ENCODE results near the gene LY6G6C. TPM values are rescaled to one million over a fixed set of nuclear protein-coding genes. Genes with fewer than 3 reads are reported as not detected.

Gene LY6G6C
- polyA plus RNA-seq, 6 donors from 2014 or later: not detected

DNA sequence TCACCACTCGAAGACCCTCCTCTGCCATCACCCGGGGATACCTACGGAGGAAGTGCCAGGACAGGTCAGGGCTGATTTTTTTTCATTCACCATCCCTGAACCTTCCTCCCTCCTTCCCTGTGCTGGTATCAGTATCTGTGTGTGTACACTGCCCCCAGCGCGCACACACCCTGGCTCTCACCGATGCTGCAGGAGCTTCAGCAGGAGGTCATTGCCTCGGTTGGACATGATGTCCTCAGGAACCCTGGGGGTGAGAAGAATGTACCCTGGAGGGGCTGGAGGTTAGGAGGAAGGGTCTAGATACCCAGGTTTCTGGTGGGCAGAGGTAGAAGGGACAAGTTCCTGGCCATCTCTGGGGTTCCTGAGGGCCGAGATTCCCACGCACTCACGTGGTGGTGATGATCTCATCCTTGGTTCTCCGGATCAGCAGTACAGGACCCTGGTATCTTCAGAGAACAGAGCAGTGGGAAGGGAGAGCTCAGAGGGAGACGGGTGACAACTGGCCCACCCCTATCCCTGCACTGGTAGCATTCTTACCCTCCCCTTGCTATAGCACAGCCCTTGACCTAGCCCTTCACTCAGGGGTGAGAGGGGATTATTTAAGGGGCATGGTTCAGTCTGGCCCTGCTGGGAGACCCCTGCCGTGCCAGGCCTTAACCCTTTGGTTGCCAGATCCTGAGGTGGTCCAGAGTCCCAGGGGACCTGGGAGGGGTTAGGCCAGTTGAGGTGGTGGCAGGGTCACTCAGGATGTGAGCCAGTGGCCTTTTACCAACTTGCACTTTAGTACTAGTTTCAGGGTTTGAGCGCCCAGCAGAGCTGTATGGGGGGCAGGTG is 33.5 kb downstream of the LY6G6C start:
- H3K9me3 Mint-ChIP-seq: no peaks in the 10 kb centered on the region
- no peaks in the 10 kb centered on the region for H3K27me3 Mint-ChIP-seq
- DNase-seq (no peak), ATAC-seq (ENCODE audit: low read depth in 2 of 2) (no peak)
- H3K4me1 Mint-ChIP-seq: peaks cover 18 to 23% (median 22%) of the 10 kb centered on the region in 3 donors
- H3K36me3 Mint-ChIP-seq: peaks cover 0 to 19% of the 10 kb centered on the region in 2 donors
- no peak overlapping the region for H3K4me3 Mint-ChIP-seq
- peak overlapping the region in 2 of 6 donors; percentile 10 to 84 for H3K27ac Mint-ChIP-seq

DNA sequence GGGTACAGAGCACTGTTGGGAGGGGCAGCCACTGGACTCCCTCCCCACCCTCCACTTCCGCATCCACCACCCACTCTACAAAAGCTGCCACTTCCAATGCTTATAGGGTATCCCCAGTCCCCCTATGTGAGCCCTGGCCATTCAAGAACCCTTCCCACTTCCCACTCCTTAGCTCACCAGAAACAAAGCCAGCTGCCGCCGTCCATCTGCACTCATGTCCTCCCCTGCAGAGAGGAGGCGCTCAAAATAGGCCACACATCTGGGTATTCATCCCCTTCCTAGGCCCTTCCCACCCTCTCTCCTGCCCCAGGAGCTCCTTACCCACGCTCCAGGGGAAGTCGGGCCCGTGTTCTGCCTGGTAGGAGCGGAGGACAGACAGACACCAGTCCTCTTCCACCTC is 34.2 kb downstream of the LY6G6C start:
- DNase-seq: no peak
- Mint-ChIP-seq H3K36me3 (peaks cover 0 to 15% of the 10 kb centered on the region in 2 donors), H3K4me3 (no peak overlapping the region), H3K4me1 (peaks cover 18 to 30% (median 19%) of the 10 kb centered on the region in 3 donors), H3K27ac (no peak overlapping the region), H3K9me3 (no peaks in the 10 kb centered on the region), H3K27me3 (no peaks in the 10 kb centered on the region)
- ATAC-seq (ENCODE audit: low read depth in 2 of 2): no peak

DNA sequence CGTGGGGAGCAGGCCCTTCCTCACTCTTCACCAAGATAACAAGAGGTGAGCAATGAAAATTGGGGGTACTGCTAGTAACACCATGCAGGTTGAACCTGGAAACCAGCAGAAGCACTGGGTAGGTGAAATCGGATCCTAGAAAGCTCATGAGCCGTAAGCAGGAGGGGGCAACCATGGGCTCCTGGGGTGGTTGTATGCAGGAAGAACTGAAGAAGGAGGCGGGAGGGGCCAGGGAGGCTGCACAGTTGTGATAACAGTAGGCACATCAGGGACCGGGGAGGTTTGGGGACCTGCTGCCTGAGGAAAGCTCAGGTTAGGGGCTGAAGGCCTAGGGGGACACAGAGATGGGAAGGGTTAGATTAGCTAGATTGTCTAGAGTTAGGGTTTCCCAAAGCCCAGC is 35.1 kb downstream of the LY6G6C start:
- peaks cover 0 to 15% of the 10 kb centered on the region in 2 donors for H3K36me3 Mint-ChIP-seq
- no peaks in the 10 kb centered on the region for H3K27me3 Mint-ChIP-seq
- no peak overlapping the region for H3K4me3 Mint-ChIP-seq
- H3K27ac Mint-ChIP-seq: peak overlapping the region in 4 of 6 donors; percentile 7 to 91 (median 70)
- no peaks in the 10 kb centered on the region for H3K9me3 Mint-ChIP-seq
- ATAC-seq (ENCODE audit: low read depth in 2 of 2) (no peak), DNase-seq (no peak)
- peaks cover 21 to 38% (median 21%) of the 10 kb centered on the region in 3 donors for H3K4me1 Mint-ChIP-seq

DNA sequence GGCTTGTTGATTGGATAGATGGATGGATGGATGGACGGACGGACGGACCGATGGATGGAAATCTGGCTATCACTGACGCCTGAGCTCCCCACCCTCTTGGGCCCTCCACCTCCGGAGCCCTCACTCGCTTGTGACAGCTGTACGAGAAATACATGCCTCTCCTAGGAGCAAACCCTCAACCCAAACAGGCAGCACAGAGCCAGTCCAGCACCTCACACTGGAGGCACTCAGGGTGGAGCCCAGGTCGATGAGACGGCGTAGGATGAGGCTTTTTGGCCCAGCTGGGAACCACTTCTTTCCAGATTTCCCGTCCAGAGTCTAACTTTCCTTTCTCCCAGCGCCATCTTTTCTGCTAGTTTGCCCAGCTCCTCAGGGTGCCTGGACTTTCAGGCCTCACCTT is 38.0 kb downstream of the LY6G6C start:
- no peaks in the 10 kb centered on the region for H3K9me3 Mint-ChIP-seq
- no peak for ATAC-seq (ENCODE audit: low read depth in 2 of 2)
- peak overlapping the region in 4 of 8 donors; percentile 57 to 79 (median 62) for H3K4me3 Mint-ChIP-seq
- peaks cover 0 to 15% of the 10 kb centered on the region in 2 donors for H3K36me3 Mint-ChIP-seq
- H3K4me1 Mint-ChIP-seq: peaks cover 17 to 40% (median 26%) of the 10 kb centered on the region in 3 donors
- peak overlapping the region in 2 of 6 donors; percentile 3 to 91 for H3K27ac Mint-ChIP-seq
- no peaks in the 10 kb centered on the region for H3K27me3 Mint-ChIP-seq
- no peak for DNase-seq

DNA sequence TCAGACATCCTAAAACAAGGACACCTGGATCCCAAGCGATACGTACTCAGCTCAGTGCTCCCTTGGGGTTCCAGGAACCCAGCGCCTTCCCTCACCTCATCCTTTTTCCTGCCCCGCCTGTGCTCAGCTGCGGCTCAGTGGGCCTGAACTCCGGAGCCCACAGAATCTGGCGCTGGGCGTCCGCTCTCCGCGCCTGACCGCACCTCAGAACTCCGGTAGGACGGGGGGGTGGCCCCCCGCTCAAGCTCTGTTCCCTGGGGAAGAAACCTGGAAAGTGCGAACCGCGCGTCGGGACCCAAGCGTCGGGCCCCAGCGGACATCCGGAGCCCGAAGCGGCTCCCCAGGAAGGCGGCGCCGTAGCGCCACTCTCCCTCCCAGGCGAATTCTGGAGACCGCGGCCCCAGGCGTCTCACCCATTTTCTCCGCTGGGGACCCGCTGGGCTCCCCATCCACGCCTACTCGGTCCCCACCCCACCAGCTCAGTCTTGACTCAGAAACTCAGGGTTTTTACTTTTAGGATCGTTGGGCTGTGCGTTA is 40.3 kb downstream of the LY6G6C start:
- Mint-ChIP-seq H3K27me3 (no peaks in the 10 kb centered on the region), H3K9me3 (no peaks in the 10 kb centered on the region), H3K4me3 (peak overlapping the region; percentile 72 to 90 (median 85)), H3K4me1 (peaks cover 36 to 49% (median 42%) of the 10 kb centered on the region in 3 donors), H3K27ac (peak overlapping the region in 5 of 6 donors; percentile 16 to 86 (median 73)), H3K36me3 (peaks cover 0 to 3% of the 10 kb centered on the region in 2 donors)
- DNase-seq (peak; percentile 29), ATAC-seq (ENCODE audit: low read depth in 2 of 2) (peak; percentile 61 to 64)

DNA sequence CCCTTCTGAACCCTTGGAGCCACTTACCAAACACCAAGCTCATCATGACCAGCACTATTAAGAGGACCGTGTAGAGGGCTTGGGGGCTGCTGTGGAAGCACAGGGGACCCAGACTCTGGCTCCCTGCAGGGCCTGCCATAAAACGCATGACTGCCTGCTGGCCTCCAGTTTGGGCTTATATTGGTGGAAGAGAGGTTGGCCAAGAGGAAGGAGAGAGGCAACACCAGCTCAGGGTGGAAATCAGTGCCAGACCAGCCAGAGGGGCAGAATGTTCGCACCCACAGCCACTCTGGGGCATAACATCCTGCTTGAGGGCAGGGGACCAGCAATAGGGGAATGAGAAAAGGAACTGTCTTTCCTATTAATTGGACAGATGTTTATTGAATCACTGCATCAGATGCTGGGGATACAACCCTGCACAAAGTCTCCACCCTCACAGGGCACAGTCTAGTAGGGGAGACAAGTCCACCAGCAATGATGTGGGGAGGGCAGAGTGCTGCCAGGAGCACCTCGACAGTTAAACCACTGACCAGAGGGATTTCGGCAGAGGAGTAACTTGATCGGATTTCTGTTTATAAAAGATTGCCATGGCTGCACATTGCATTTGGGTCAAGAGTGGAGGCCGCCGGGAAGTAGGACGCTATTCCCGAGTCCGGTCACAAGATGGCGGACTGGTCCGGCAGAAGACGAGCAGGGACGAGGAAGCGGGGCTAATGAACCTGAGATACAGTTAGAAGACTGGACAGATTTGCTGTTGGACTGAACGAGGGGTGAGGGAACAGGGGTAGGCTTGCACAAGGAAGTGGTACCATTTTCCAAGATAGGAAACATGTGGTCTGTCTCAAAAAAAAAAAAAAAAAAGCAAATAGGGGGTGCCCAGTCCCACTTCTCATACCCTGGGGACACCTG is 41.1 kb downstream of the LY6G6C start, which contains the start of gene LY6G5C:
Gene LY6G5C (minus strand): TSS at position 842 of the 909 bp plus-strand sequence. CDS start 694 bp downstream, at position 148.
- peak within 1 kb of the TSS; percentile 16 to 97 (median 87) for H3K27ac Mint-ChIP-seq
- ATAC-seq (ENCODE audit: low read depth in 2 of 2): peak; percentile 63 to 67
- H3K9me3 Mint-ChIP-seq: no peaks in the 10 kb centered on the region
- DNase-seq: peak; percentile 51
- H3K36me3 Mint-ChIP-seq: no peaks in the 10 kb centered on the region
- peaks cover 37 to 56% (median 45%) of the 10 kb centered on the region in 3 donors for H3K4me1 Mint-ChIP-seq
- H3K27me3 Mint-ChIP-seq: no peaks in the 10 kb centered on the region
- H3K4me3 Mint-ChIP-seq: peak within 1 kb of the TSS; percentile 72 to 90 (median 85)

DNA sequence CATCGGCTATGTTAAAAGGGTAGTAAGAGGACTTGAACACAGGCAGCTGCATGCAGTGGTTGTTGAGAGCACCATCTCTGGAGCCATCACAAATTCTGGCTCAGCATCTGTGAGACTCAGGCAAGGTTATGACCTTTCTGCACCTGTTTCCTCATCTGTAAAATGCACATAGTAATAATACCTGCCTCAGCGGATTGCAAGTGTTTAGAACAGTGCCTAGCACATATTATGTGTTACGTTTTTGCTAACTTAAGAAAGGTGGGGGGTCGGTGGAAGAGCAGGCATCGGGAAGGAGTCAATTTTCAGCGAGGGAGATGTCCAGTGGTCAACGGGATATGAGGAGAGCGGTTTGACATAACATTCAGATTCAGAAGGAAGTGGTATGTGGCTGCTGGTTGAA is 43.6 kb downstream of the LY6G6C start:
- H3K27ac Mint-ChIP-seq: peak overlapping the region in 2 of 6 donors; percentile 6 to 90
- ATAC-seq (ENCODE audit: low read depth in 2 of 2) (no peak), DNase-seq (no peak)
- peaks cover 0 to 6% of the 10 kb centered on the region in 2 donors for H3K36me3 Mint-ChIP-seq
- H3K27me3 Mint-ChIP-seq: no peaks in the 10 kb centered on the region
- H3K4me3 Mint-ChIP-seq: peak overlapping the region in 1 of 8 donors; percentile 29
- H3K9me3 Mint-ChIP-seq: no peaks in the 10 kb centered on the region
- H3K4me1 Mint-ChIP-seq: peaks cover 37 to 49% (median 37%) of the 10 kb centered on the region in 3 donors

DNA sequence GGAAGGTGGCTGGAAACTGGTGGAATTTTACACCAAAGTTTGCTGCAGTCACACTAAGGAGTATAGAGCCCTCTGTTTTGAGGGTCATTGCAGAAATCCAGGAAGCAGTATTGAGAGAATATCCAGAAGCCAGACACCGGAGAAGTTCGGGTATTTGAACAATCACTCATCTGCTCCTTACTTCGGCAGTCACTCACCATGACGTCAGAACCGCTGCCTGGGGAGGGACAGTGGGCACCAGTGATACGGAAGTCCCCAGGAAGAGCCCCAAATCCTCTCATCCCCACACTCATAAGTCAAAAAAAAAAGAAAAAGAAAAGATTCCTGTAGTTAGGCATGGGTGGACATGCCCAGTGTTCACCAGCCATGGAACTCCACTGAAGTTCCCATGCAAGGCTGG is 44.6 kb downstream of the LY6G6C start:
- ATAC-seq (ENCODE audit: low read depth in 2 of 2) (no peak), DNase-seq (no peak)
- Mint-ChIP-seq H3K4me1 (peaks cover 37 to 39% (median 37%) of the 10 kb centered on the region in 3 donors), H3K4me3 (no peak overlapping the region), H3K27ac (peak overlapping the region in 3 of 6 donors; percentile 4 to 70 (median 29)), H3K27me3 (no peaks in the 10 kb centered on the region), H3K9me3 (no peaks in the 10 kb centered on the region), H3K36me3 (peaks cover 0 to 8% of the 10 kb centered on the region in 2 donors)

DNA sequence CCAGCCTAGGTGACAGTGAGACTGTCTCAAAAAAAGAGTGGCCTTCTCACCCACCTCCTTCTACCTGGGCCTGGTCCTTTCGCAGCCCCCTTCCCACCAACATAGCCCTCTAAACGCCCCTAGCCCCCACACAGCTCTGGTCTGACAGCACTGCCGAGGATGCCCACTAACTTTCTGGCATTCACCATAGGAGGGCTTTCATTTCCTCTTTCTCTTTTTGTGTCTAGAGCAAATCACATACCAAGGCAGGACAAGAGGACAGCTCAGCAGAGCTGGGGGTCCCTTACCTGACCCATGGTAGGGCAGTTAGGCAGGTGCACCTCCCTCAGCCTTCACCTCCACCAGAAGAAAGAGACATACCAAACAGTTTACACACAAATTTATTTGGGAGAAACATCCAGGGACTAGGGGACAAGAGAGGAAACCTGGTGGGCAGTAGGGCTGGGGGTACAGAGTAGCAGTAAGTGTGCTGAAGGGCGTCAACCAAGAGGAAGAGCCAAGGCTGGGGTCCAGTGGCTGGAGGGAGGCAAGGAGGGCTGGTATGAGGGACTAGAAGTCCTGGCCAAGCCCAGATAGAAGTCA is 45.1 kb downstream of the LY6G6C start:
- Mint-ChIP-seq H3K4me3 (no peak overlapping the region), H3K4me1 (peaks cover 34 to 35% (median 34%) of the 10 kb centered on the region in 3 donors), H3K36me3 (peaks cover 0 to 8% of the 10 kb centered on the region in 2 donors), H3K9me3 (no peaks in the 10 kb centered on the region), H3K27me3 (no peaks in the 10 kb centered on the region), H3K27ac (peak overlapping the region in 5 of 6 donors; percentile 4 to 92 (median 29))
- ATAC-seq (ENCODE audit: low read depth in 2 of 2) (peak; percentile 52 to 61), DNase-seq (no peak)

DNA sequence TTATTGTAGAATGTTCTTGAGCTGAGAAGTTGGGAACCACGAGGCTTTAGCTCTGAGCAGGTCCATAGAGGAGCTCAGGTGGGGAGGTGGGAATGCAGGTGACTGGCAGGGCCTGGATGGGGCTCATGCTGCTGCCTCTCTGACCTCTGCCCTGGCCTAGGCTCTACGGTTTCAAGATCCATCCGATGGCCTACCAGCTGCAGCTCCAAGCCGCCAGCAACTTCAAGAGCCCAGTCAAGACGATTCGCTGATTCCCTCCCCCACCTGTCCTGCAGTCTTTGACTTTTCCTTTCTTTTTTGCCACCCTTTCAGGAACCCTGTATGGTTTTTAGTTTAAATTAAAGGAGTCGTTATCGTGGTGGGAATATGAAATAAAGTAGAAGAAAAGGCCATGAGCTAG is 51.9 kb downstream of the LY6G6C start, which contains the start of gene LY6G5B:
Gene LY6G5B (plus strand): TSS at position 301 of the 400 bp plus-strand sequence. CDS start 975 bp downstream, outside the sequence.
- no peak for ATAC-seq (ENCODE audit: low read depth in 2 of 2)
- no peak for DNase-seq
- peak within 1 kb of the TSS in 2 of 6 donors; percentile 38 to 84 for H3K27ac Mint-ChIP-seq
- H3K27me3 Mint-ChIP-seq: no peaks in the 10 kb centered on the region
- peak within 1 kb of the TSS in 2 of 8 donors; percentile 47 to 52 for H3K4me3 Mint-ChIP-seq
- H3K4me1 Mint-ChIP-seq: peaks cover 24 to 44% (median 32%) of the 10 kb centered on the region in 3 donors
- H3K36me3 Mint-ChIP-seq: peaks cover 4 to 17% of the 10 kb centered on the region in 2 donors
- H3K9me3 Mint-ChIP-seq: no peaks in the 10 kb centered on the region
